ENCODE results near the gene ERGIC1. TPM values are rescaled to one million over a fixed set of nuclear protein-coding genes. Genes with fewer than 3 reads are reported as not detected.
"Not testable (repeated sequence)": the region's sequence is repeated elsewhere in the genome, so short reads cannot be mapped to it uniquely, and the experiment has no call there.

Gene ERGIC1
- total RNA-seq, 2 experiments from 2014 or later: 59.5 to 63.2 TPM

DNA sequence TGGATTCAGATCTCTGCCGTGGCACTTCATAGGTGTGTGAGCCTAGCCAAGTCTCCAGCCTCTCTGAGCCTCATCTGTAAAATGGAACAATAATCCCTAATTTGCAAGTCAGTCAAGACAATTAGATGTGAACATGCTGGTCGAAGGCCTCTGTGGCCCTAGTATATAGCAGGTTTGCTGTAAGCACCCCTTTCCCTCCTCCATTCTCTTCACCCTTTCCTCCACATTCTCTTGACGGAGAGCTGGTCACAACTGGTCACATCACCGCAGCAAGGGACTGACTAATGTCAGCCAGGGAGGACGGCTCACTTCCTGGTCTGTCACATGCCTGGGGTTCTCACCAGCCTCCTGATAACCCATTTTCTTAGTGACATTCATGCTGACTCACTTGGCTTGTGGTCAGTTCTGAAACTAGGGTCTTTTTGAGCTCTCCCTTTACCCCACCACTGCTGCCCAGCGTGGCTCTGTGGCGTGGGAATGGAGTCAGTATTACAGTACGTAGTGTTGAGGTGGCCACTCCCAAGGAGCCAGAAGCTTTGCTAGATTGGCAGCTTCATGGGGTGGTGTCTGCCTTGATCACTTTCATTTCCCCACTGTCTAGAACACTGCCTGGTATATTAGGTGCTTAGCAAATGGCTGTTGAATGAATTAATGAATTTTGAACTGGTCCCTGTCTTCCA, 47.8 kb downstream of the ERGIC1 start:
- no peak overlapping the region for H3K4me3 Mint-ChIP-seq
- H3K9me3 Mint-ChIP-seq: peaks cover 3% of the 10 kb centered on the region
- H3K36me3 Mint-ChIP-seq: peaks cover 18% of the 10 kb centered on the region
- H3K27me3 Mint-ChIP-seq: no peaks in the 10 kb centered on the region
- peaks cover 10% of the 10 kb centered on the region for H3K4me1 Mint-ChIP-seq
- ATAC-seq (ENCODE audit: low read depth) (peak; percentile 63), DNase-seq (no peak)
- no peak overlapping the region for H3K27ac Mint-ChIP-seq
- POLR2A ChIA-PET: no interaction called here

DNA sequence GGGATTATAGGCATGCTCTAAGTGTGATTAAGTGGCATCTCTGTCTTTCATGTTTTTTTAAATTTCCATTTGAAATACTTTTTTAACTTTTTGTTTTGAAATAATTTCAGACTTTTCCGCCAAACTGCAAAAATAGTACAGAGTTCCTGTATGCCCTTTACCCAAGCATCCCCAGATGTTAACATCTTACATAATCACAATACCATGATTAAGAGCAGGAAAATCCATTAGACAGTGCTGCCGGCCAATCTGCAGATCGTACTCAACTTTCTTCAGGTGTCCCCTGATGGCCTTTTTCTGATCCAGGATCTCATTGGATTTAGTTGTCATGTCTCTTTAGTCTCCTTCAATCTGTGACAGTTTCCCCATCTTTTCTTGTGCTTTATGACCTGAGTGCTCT, 49.0 kb downstream of the ERGIC1 start:
- Mint-ChIP-seq H3K36me3 (peaks cover 18% of the 10 kb centered on the region), H3K4me1 (peaks cover 12% of the 10 kb centered on the region), H3K27me3 (no peaks in the 10 kb centered on the region), H3K4me3 (no peak overlapping the region), H3K9me3 (peaks cover 3% of the 10 kb centered on the region), H3K27ac (no peak overlapping the region)
- no peak for ATAC-seq (ENCODE audit: low read depth)
- no peak for DNase-seq
- POLR2A ChIA-PET: no interaction called here

DNA sequence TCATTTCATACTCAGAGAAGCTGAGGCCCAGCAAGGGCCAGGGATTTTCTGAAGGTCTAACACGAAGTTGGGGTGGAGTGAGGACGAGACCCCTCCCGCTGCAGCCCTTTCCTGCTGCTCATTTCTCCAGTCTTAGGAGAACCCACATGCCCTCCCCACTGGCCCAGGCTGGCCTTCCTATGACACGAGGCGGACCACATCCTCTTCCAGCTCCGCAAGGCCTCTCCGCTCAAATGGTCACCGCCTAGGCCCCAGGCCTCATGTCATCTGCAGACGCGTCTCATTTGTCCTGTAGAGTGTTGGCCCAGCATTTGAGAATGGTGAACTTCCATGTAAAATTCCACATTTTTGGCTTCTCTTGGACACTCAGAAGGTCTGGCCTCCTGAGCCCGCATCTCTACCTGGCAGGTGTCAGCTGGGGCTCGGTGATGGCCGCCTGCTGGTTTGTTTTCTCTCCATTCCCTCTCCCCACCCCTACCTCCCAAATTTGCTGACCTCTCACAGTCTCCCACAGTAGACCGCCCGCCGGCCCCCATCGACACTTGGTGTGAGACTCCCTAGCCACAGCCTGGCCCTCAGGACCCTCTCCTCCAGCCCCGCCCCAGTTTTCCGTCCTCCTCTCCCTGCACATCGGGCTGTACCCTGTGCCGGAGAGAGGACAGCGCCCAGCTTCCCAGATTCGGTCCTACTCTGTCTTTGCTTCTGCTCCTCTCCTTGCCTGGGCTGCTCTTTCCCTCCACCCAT, 51.7 kb downstream of the ERGIC1 start:
- H3K4me1 Mint-ChIP-seq: peaks cover 12% of the 10 kb centered on the region
- POLR2A ChIA-PET: no interaction called here
- H3K9me3 Mint-ChIP-seq: peaks cover 3% of the 10 kb centered on the region
- no peak overlapping the region for H3K4me3 Mint-ChIP-seq
- H3K27ac Mint-ChIP-seq: no peak overlapping the region
- DNase-seq: no peak
- peaks cover 17% of the 10 kb centered on the region for H3K36me3 Mint-ChIP-seq
- no peak for ATAC-seq (ENCODE audit: low read depth)
- H3K27me3 Mint-ChIP-seq: no peaks in the 10 kb centered on the region

DNA sequence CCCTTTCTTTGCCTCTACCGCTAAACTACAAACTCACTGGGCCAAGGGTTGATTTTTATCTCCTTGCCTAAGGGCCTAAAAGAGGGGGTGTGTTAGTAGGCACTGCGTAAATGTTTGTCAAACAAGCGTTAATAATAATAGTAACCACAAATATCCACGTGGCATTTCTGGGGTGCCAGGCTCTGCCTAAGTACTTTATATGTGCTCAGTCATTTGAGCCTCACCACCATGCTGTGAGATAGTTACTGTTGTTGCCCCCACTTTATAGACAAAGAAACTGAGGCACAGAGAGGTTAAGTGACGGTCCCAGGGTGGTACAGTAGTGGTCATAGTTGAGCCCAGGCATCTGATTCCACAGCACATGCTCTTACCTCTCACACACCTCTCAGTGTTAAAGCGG, 52.4 kb downstream of the ERGIC1 start:
- Mint-ChIP-seq H3K9me3 (peaks cover 3% of the 10 kb centered on the region), H3K4me1 (peaks cover 11% of the 10 kb centered on the region), H3K36me3 (peaks cover 16% of the 10 kb centered on the region), H3K27ac (no peak overlapping the region), H3K4me3 (no peak overlapping the region), H3K27me3 (no peaks in the 10 kb centered on the region)
- DNase-seq (no peak), ATAC-seq (ENCODE audit: low read depth) (no peak)
- POLR2A ChIA-PET: no interaction called here

DNA sequence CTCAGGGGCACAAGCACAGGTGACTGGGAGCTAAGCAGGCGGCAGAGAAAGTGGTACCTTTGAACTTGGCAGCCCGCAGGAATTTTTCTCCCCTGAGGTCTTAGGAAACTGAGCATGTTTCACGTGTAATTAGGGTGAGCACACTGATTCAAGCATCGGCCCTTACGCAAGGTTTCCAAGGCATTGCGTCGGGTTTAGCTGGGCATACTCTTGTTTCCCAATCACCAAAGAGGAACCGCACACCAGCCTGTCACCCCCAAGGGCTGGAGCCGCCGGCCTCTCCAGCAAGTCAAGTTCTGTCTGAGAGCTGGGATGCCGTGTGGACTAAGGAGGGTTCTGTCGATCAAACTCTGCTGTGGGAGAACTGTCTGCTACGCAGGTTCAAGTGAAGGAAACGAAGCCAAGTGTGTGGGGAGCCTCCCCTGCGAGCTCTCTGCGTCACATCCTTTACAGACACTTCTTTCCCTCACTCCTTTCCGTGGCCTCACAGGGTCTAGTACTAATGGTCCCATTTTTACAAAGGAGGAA, 53.0 kb downstream of the ERGIC1 start:
- Mint-ChIP-seq H3K36me3 (peaks cover 14% of the 10 kb centered on the region), H3K27ac (no peak overlapping the region), H3K27me3 (no peaks in the 10 kb centered on the region), H3K4me1 (peaks cover 5% of the 10 kb centered on the region), H3K4me3 (no peak overlapping the region), H3K9me3 (peaks cover 3% of the 10 kb centered on the region)
- no peak for ATAC-seq (ENCODE audit: low read depth)
- DNase-seq: no peak
- POLR2A ChIA-PET: no interaction called here

DNA sequence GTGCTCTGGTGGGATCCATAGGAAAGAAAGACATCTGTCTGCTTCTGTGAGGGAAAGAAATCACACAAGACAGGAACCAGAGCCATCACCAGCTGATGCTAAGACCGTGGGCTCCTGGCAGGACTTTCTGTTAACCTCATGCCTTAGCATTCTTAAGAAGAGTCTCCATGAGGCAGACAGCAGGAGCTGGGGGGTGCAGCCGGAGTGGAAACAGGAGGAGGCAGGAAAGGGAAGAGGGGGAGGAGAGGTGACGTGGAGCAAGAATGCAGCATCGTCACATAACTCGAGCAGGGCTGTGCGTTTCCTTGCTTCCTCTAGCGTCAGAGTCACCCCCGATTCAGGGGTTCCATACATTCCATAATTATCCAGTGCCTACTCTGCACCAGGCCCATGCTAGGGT, 53.6 kb downstream of the ERGIC1 start:
- H3K27ac Mint-ChIP-seq: no peak overlapping the region
- H3K27me3 Mint-ChIP-seq: no peaks in the 10 kb centered on the region
- peaks cover 3% of the 10 kb centered on the region for H3K4me1 Mint-ChIP-seq
- no peak overlapping the region for H3K4me3 Mint-ChIP-seq
- peaks cover 3% of the 10 kb centered on the region for H3K9me3 Mint-ChIP-seq
- POLR2A ChIA-PET: no interaction called here
- DNase-seq (no peak), ATAC-seq (ENCODE audit: low read depth) (no peak)
- H3K36me3 Mint-ChIP-seq: peaks cover 10% of the 10 kb centered on the region

DNA sequence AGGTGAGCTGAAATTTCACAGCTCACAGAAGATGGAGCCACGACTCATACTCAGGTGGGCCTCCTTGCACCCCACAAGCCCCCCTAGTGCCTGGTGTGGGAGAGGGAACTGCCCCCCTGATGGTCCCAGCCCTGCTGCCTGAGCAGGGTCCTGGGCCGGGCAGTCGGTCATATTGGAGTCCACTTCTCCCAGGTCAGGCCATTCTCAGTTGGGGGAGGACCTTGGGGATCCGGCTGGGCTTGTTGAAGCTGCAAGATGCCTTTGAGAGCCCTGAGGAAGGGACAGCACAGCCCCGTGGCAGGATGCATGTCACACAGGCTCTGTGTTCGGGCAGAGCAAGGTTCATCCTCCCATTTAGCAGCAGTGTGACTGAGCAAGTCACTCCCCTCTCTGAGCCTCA, 56.6 kb downstream of the ERGIC1 start:
- no peak overlapping the region for H3K27ac Mint-ChIP-seq
- H3K4me1 Mint-ChIP-seq: peaks cover 1% of the 10 kb centered on the region
- no peaks in the 10 kb centered on the region for H3K9me3 Mint-ChIP-seq
- H3K27me3 Mint-ChIP-seq: no peaks in the 10 kb centered on the region
- POLR2A ChIA-PET: no interaction called here
- H3K36me3 Mint-ChIP-seq: no peaks in the 10 kb centered on the region
- ATAC-seq (ENCODE audit: low read depth) (no peak), DNase-seq (no peak)
- H3K4me3 Mint-ChIP-seq: no peak overlapping the region

DNA sequence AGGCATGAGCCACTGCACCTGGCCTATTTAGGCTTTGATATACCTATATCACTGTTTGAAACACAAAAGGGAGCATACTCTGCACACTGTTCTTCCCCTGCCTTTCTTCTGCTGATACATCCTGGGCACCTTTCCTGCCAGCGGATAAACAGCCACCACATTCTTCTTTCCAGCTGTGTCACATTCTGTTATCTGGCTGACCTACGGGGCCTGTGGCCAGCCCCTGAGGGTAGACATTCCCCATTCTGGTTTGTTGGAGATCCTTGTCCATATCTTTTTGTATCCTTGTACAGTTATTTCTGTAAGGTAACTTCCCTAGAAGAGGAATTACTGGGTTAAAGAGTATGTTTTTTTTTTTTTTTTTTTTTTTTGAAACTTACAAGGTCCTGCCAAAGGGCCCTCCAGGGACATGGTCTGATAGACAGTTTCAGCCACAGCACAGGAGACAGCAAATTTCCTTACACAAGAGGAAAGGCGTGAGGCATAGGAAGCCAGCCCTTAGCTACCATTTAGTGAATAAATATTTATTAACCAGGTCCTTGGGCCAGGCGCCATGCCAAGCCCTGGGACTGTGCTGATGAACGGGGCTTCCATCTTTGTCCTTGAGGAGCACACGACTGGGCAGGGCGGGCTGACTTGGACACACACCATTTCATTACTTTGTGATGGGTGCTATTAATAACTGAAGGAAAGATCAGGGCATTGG, 57.8 kb downstream of the ERGIC1 start:
- H3K4me1 Mint-ChIP-seq: peaks cover 1% of the 10 kb centered on the region
- POLR2A ChIA-PET: interaction anchor here (0.7 kb wide), 2 partner anchors 177 to 265 kb away, joined by 3 to 6 read pairs; no protein-coding TSS in a partner anchor
- H3K4me3 Mint-ChIP-seq: no peak overlapping the region
- no peaks in the 10 kb centered on the region for H3K27me3 Mint-ChIP-seq
- DNase-seq (no peak), ATAC-seq (ENCODE audit: low read depth) (no peak)
- no peak overlapping the region for H3K27ac Mint-ChIP-seq
- H3K36me3 Mint-ChIP-seq: no peaks in the 10 kb centered on the region
- H3K9me3 Mint-ChIP-seq: no peaks in the 10 kb centered on the region

DNA sequence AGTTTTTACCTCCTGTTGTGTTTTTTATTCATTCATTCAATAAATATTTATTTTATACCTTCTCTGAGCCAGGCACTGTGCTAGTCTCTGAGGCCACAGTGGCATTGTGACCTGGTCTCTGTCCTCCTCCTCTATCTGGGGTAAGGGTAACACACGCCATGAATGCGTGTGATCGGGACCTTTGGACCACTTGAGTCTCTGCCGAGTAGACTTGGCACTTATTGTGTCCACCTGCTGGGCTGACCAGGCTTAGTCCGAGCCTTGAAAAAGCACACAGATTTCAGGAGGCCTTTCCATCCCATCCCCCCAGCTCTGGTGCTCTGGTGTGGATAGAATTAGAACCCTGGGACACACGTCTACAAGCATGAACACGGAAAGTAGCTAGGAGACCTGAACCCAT, 58.7 kb downstream of the ERGIC1 start:
- no peak overlapping the region for H3K4me3 Mint-ChIP-seq
- POLR2A ChIA-PET: no interaction called here
- DNase-seq (no peak), ATAC-seq (ENCODE audit: low read depth) (no peak)
- H3K27ac Mint-ChIP-seq: no peak overlapping the region
- H3K27me3 Mint-ChIP-seq: no peaks in the 10 kb centered on the region
- H3K9me3 Mint-ChIP-seq: no peaks in the 10 kb centered on the region
- peaks cover 6% of the 10 kb centered on the region for H3K4me1 Mint-ChIP-seq
- no peaks in the 10 kb centered on the region for H3K36me3 Mint-ChIP-seq

DNA sequence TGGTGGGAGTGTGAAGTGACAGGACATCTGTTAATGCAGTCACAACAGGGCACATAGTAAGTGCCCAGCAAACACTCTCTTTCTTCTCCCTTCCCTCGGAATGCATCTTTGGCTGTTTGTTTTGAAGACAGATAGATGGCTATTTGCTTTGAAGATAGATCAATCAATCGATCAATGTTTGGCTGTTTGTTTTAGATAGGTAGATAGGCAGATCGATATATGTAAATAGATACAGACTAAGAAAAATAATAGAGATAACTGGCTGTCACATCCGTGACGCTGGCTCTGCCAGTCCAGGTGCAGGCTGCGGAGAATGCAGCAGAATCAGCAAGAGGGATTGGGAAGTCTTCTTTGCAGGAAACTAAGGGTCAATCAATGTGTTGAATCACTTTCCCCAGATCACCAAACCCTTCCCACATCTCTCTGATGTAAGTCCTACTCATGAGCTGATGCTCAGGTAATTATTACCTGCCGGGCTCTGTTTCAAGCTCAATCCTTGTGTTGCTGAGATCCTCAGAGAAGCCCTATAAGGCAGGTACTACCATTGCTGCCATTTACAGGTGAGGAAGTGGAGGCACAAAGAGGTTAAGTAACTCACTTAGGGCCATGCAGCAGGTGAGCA, 60.8 kb downstream of the ERGIC1 start:
- H3K4me1 Mint-ChIP-seq: peaks cover 9% of the 10 kb centered on the region
- no peak for ATAC-seq (ENCODE audit: low read depth)
- no peaks in the 10 kb centered on the region for H3K27me3 Mint-ChIP-seq
- POLR2A ChIA-PET: no interaction called here
- no peak overlapping the region for H3K4me3 Mint-ChIP-seq
- no peak overlapping the region for H3K27ac Mint-ChIP-seq
- H3K36me3 Mint-ChIP-seq: no peaks in the 10 kb centered on the region
- DNase-seq: no peak
- no peaks in the 10 kb centered on the region for H3K9me3 Mint-ChIP-seq

DNA sequence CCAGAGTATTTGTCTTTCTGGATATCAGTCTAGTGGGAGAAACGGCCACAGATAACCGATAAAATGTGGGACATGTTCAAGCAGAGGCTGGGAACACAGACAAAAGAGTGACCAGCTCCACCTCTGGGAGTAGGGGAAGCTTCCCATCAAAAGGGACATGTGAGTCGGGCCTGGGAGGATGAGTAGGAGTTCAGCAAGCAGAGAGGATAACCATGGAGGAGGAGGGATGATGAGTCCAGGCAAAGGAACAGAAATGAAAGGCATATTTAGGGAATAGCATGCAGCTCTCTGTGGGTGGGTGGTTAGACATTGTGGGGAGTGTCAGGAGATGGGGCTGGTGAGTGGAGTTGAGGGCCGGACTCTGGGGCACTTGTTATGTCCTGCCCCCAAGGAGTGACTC, 61.5 kb downstream of the ERGIC1 start:
- peaks cover 9% of the 10 kb centered on the region for H3K4me1 Mint-ChIP-seq
- DNase-seq (no peak), ATAC-seq (ENCODE audit: low read depth) (no peak)
- H3K9me3 Mint-ChIP-seq: no peaks in the 10 kb centered on the region
- no peaks in the 10 kb centered on the region for H3K27me3 Mint-ChIP-seq
- H3K4me3 Mint-ChIP-seq: no peak overlapping the region
- H3K36me3 Mint-ChIP-seq: no peaks in the 10 kb centered on the region
- POLR2A ChIA-PET: no interaction called here
- H3K27ac Mint-ChIP-seq: peak overlapping the region; percentile 26

DNA sequence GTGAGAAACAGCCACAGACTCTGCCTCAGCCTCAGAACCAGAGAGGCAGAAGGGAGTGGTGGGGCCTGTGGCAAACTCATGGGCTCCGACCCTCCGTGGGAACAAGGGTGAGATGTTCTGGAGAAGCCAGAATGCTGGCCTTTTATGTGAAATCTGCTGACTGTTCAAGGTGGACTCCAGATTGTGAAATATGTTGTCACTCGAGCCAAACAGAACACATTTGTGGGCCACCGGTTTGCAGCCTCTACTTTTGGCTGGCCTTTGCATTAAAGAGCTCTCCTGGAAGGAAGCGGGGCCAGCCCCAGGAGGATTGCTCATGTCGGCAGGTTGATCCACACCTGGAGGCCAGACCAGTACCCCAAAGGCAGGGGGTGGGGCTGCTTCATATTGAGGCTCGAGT, 62.4 kb downstream of the ERGIC1 start:
- POLR2A ChIA-PET: no interaction called here
- ATAC-seq (ENCODE audit: low read depth) (no peak), DNase-seq (no peak)
- H3K4me3 Mint-ChIP-seq: no peak overlapping the region
- no peaks in the 10 kb centered on the region for H3K36me3 Mint-ChIP-seq
- H3K27ac Mint-ChIP-seq: no peak overlapping the region
- H3K4me1 Mint-ChIP-seq: peaks cover 10% of the 10 kb centered on the region
- H3K27me3 Mint-ChIP-seq: no peaks in the 10 kb centered on the region
- no peaks in the 10 kb centered on the region for H3K9me3 Mint-ChIP-seq

DNA sequence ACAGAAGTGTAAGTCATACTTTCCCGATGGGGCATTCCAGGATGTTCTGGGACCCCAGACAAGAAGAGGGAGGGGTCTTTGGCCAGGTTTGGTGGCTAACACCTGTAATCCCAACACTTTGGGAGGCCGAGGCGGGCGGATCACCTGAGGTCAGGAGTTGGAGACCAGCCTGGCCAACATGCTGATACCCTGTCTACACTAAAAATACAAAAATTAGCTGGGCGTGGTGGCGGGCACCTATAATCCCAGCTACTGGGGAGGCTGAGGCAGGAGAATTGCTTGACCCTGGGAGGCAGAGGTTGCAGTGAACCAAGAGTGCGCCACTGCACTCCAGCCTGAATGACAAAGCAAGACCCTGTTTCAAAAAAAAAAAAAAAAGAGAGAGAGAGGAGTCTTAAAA, 63.0 kb downstream of the ERGIC1 start:
- H3K36me3 Mint-ChIP-seq; ATAC-seq (ENCODE audit: low read depth); H3K9me3 Mint-ChIP-seq; H3K27me3 Mint-ChIP-seq; DNase-seq: not testable (repeated sequence)
- H3K4me3 Mint-ChIP-seq: peak overlapping the region; percentile 37
- H3K4me1 Mint-ChIP-seq: peaks cover 10% of the 10 kb centered on the region
- POLR2A ChIA-PET: interaction anchor here (0.7 kb wide), 1 partner anchor 34 kb away, joined by 4 read pairs; no protein-coding TSS in a partner anchor
- H3K27ac Mint-ChIP-seq: peak overlapping the region; percentile 74

All from activated naive CD8-positive, alpha-beta T cell treated with anti-CD3 and anti-CD28 coated beads, Interleukin-2, amount 10 ng/mL, durations not matched to agents 7 days and 5 days (primary cell).